BJ (cell line): ENCODE measurements around the gene KBTBD12. TPM values are rescaled to one million over a fixed set of nuclear protein-coding genes. Genes with fewer than 3 reads are reported as not detected.

Source experiments
- CTCF ChIA-PET: fragments of 350-600 bp; formaldehyde crosslinking; extraction: SDS; loops from one replicate; lab custom pipeline; 2021; ENCODE audit warnings: antibody characterized with exemption, inconsistent platforms; lab: Yijun Ruan, JAX
- POLR2A ChIA-PET: fragments of 300-600 bp; sonication (Branson Sonifier 250); formaldehyde crosslinking; extraction: SDS; loops from one replicate; lab custom pipeline; 2021; ENCODE audit warnings: antibody characterized with exemption; lab: Charles Lee
- DNase-seq: peaks from one replicate; pipeline ENCODE4 v3.0.0-alpha.2; 2011; ENCODE audit warnings: low read depth
- H3K27me3 ChIP-seq: 2 replicates; pipeline ENCODE4 v1.6.0; 2011; ENCODE audit warnings: low read length; ENCODE audit not compliant: control insufficient read depth, insufficient read depth
- H3K36me3 ChIP-seq: 2 replicates; pipeline ENCODE4 v1.5.1; 2011; ENCODE audit warnings: low read length; ENCODE audit not compliant: control insufficient read depth, insufficient read depth
- H3K4me3 ChIP-seq: 2 replicates; pipeline ENCODE4 v1.5.1; 2011; ENCODE audit warnings: low read depth, mild to moderate bottlenecking, control low read depth, low read length
- polyA plus RNA-seq: library from polyadenylated mRNA; depleted of rRNA; stranded (reverse); fragments of >200 nt; gene quantifications from 2 replicates; pipeline ENCODE4 v1.2.3, GENCODE V29; 2011
- TF ChIP-seq, protein P1 (sequence below): IDR thresholded peaks from 2 replicates; pipeline ENCODE4 v1.5.1; 2011; ENCODE audit warnings: low read depth, mild to moderate bottlenecking, control low read depth, inconsistent platforms, low read length, moderate library complexity; ENCODE audit not compliant: insufficient read depth

KBTBD12 gene
- polyA plus RNA-seq, 1 experiment, result not detected

DNA sequence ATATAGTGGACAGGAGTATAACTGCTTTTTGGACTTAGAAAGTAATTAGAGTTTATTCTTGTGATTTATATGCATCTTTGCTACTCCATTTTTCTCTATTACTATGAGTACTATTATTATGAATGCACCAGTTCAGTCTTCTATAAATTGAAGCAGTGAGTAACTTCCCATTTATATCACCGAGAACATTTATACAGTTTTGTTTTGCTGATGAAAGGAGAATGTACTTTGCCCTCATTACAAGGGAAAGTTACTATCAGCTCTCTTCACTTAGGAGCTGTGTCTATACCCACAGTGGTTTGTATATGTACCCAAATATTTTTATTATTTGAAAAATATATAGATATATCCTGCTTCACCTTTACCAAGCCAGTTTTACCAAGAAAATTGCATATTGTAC lies 5.7 kb downstream of the KBTBD12 start:
- Histone ChIP-seq H3K36me3 (no peaks in the 10 kb centered on the region), H3K27me3 (peaks cover 10% of the 10 kb centered on the region), H3K4me3 (no peak overlapping the region)
- ChIA-PET POLR2A (no interaction called here), CTCF (interaction anchor here (0.7 kb wide), 1 partner anchor 18 kb away, joined by 3 read pairs; no protein-coding TSS in a partner anchor)
- TF ChIP-seq, protein P1, sequence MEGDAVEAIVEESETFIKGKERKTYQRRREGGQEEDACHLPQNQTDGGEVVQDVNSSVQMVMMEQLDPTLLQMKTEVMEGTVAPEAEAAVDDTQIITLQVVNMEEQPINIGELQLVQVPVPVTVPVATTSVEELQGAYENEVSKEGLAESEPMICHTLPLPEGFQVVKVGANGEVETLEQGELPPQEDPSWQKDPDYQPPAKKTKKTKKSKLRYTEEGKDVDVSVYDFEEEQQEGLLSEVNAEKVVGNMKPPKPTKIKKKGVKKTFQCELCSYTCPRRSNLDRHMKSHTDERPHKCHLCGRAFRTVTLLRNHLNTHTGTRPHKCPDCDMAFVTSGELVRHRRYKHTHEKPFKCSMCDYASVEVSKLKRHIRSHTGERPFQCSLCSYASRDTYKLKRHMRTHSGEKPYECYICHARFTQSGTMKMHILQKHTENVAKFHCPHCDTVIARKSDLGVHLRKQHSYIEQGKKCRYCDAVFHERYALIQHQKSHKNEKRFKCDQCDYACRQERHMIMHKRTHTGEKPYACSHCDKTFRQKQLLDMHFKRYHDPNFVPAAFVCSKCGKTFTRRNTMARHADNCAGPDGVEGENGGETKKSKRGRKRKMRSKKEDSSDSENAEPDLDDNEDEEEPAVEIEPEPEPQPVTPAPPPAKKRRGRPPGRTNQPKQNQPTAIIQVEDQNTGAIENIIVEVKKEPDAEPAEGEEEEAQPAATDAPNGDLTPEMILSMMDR, result no peak
- DNase-seq, result no peak

DNA sequence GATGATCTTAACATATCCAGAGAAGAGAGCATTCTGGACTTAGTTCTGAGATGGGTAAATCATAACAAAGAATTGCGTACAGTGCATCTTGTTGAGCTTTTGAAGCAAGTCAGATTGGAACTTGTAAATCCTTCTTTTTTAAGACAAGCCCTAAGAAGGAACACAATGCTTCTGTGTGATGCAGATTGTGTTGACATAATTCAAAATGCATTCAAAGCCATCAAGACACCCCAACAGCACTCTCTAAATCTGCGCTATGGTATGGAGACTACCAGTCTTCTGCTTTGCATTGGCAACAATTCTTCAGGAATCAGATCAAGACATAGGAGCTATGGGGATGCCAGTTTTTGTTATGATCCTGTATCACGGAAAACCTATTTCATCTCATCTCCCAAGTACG lies 8.6 kb downstream of the KBTBD12 start:
- Histone ChIP-seq H3K4me3 (no peak overlapping the region), H3K27me3 (peaks cover 5% of the 10 kb centered on the region; the same call in 1 of the 2 replicates), H3K36me3 (no peaks in the 10 kb centered on the region)
- DNase-seq, result no peak
- ChIA-PET POLR2A (no interaction called here), CTCF (no interaction called here)
- TF ChIP-seq, protein P1, result no peak

DNA sequence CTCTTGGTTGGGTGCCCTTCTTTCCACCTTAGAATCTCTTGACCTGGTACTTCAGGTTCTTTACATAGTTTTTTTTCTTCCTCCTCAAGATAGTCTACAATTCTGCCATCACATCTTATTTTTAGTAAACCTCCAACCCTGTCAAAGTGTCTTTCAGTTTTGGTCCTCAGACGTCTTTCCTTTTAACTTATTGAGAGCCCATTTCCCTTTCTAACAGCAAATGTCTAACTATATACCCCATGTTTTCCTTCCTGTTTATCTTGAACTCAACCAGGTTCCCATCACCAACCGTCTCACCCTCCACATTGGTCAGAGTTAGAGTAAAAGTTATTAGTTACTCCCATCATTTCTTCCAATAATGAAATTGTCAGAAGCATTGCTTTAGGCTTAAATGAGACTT lies 10.4 kb downstream of the KBTBD12 start:
- no peak for DNase-seq
- H3K27me3 ChIP-seq, result peaks cover 5% of the 10 kb centered on the region; the same call in 1 of the 2 replicates
- TF ChIP-seq, protein P1, result no peak
- CTCF ChIA-PET, result no interaction called here
- POLR2A ChIA-PET, result no interaction called here
- no peaks in the 10 kb centered on the region for H3K36me3 ChIP-seq
- H3K4me3 ChIP-seq, result no peak overlapping the region

DNA sequence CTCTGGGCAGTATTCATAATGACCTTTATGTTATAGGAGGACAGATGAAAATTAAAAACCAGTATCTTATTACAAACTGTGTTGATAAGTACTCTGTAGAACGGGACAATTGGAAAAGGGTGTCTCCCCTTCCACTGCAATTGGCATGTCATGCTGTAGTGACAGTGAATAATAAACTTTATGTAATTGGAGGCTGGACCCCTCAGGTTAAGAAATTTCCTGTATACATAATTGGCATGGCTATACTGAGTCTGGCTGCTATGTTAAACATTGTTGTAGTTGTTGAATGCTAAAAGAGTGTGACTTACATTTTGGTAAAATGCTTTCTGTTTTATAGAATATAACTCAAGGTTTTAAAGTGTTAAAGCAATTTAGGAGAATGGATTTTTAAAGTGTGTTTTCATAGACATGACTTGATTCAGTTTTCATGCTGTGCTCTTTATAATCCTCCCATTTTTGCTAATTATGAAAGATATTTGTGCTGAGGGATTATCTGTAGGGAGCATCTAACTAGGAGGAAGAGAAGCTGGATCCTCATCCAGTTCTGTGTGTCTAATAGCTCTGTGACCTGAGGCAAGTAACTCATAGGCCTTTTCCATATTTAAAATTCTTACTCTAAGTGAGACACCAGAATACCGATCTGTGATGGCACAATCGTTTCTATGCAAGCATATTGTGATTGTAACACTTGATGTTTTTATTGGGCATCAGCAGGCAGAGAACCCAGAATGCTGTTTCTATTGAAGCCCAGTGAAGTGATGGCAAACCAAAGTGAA lies 13.0 kb downstream of the KBTBD12 start:
- POLR2A ChIA-PET, result no interaction called here
- no peak for DNase-seq
- CTCF ChIA-PET, result no interaction called here
- Histone ChIP-seq H3K36me3 (no peaks in the 10 kb centered on the region), H3K27me3 (peaks cover 7% of the 10 kb centered on the region), H3K4me3 (no peak overlapping the region)
- TF ChIP-seq, protein P1, result no peak

DNA sequence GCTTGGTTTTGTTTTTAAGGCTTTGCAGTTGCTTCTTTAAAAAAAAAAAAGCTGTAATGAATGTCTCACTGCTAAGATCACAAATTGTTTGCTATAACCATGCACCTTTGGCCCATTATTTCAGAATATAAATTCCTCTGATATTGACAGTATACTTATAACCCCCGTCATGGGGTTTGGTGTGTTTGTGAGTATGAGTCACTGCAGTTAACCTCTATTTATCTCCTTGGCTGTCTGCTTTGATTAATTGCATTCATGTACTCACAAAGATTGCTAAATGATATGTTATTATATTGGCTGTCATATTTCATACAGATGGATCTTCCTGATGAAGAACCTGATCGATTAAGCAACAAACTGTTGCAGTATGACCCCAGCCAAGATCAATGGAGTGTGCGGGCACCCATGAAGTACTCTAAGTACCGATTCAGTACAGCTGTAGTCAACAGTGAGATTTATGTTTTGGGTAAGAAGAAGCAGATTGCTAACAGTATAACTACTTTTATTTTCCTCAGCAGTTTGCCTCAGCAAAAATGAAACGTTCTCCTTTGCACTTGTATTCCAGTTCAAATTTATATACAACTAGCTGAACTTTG lies 14.9 kb downstream of the KBTBD12 start:
- Histone ChIP-seq H3K36me3 (no peaks in the 10 kb centered on the region), H3K4me3 (no peak overlapping the region), H3K27me3 (peaks cover 11% of the 10 kb centered on the region)
- no peak for DNase-seq
- POLR2A ChIA-PET, result no interaction called here
- TF ChIP-seq, protein P1, result no peak
- CTCF ChIA-PET, result interaction anchor here (1.0 kb wide), 1 partner anchor 30 kb away, joined by 3 read pairs; no protein-coding TSS in a partner anchor
